ENCODE measurements around the gene CGB8. TPM values are rescaled to one million over a fixed set of nuclear protein-coding genes. Genes with fewer than 3 reads are reported as not detected.
"Not testable (repeated sequence)": the region's sequence is repeated elsewhere in the genome, so short reads cannot be mapped to it uniquely, and the experiment has no call there.

Gene CGB8
- total RNA-seq, 3 donors from 2014 or later, result not detected

- H3K36me3 ChIP-seq (ENCODE audit: low read depth); H3K4me3 ChIP-seq; DNase-seq; H3K9me3 ChIP-seq; H3K4me1 ChIP-seq (ENCODE audit: low read depth); intact Hi-C loops (cut with DNase I, micrococcal nuclease); ATAC-seq: not testable (repeated sequence)
Measured at GRCh38 chr19:49030323-49030722, 18.6 kb downstream of the CGB8 start.

DNA sequence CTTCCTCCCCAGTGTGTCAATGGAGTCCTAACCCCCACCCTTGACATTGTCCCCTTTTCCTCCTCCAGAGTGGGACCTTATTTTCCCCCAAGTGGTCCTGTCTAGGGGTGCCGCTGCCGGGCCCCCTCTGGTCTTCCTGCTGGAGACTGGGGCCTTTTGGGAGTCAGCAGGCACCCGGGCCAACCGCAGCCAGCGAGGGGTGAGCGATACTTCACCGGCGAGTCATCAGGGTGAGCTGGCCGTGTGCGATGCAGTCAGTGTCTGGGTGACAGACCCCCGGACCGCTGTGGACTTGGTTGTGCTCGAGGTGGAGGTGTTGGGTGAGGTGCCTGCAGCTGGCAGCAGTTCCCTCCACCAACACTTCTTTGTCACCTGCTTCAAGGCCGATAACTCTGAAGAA, 19.2 kb downstream of the CGB8 start:
- H3K36me3 ChIP-seq (ENCODE audit: low read depth); H3K4me3 ChIP-seq; DNase-seq; intact Hi-C loops (cut with DNase I, micrococcal nuclease); H3K4me1 ChIP-seq (ENCODE audit: low read depth); ATAC-seq; H3K9me3 ChIP-seq: not testable (repeated sequence)

DNA sequence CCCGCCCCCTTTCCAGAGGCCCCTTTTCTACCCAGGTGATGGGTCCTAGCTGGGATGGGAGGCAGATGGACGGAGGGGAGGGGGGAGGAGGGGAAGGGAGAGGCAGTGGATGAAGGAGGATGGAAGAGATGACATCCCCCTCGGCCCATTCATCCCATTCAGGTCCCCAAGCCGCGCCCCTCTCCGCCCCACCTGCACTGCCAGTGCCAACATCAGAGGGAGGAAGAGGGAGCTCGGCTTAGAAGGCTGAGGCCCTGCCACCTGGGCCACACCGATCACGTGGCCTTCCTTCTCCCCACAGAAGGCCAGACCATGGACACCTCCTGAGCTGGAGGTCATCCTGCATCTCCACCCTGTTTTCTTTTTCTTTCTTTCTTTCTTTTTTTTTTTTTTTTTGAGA, 20.2 kb downstream of the CGB8 start:
- H3K36me3 ChIP-seq (ENCODE audit: low read depth); ATAC-seq; H3K4me3 ChIP-seq; H3K9me3 ChIP-seq; DNase-seq; H3K4me1 ChIP-seq (ENCODE audit: low read depth); intact Hi-C loops (cut with DNase I, micrococcal nuclease): not testable (repeated sequence)

DNA sequence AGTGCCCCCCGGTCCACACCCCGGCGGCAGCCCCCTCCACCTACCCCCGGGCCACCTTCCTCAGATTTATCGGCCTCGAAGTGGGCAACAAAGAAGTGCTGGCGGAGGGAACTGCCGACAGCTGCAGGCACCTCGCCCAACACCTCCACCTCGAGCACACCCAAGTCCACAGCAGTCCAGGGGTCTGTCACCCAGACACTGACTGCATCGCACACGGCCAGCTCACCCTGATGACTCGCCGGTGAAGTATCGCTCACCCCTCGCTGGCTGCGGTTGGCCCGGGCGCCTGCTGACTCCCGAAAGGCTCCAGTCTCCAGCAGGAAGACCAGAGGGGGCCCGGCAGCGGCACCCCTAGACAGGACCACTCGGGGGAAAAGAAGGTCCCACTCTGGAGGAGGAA, 23.3 kb downstream of the CGB8 start:
- not testable (repeated sequence) for ATAC-seq

DNA sequence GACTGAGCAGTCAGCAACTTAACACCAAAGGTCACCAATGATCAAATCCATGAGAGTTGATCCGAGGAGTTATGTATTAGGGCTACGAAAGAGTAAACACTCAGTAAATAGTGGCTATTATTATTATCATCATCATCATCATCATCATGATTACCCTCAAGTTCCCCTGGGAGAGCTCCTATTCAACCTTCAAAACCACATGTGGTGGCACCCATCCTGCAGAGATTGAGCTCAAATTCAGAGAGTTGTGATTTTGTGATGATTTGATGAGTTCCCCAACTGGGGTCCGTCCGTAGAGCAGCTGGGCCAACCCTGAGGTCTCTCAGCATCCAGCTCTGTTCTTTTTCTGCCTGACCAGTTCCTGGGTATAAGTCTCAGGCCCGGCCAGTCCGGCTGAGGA, 23.8 kb downstream of the CGB8 start:
- H3K36me3 ChIP-seq (ENCODE audit: low read depth); ATAC-seq; H3K4me1 ChIP-seq (ENCODE audit: low read depth); H3K9me3 ChIP-seq; H3K4me3 ChIP-seq; intact Hi-C loops (cut with DNase I, micrococcal nuclease); DNase-seq: not testable (repeated sequence)

More for the DNA sequence above, 23.3 kb downstream of the CGB8 start:
- DNase-seq; H3K4me1 ChIP-seq (ENCODE audit: low read depth); H3K9me3 ChIP-seq; H3K36me3 ChIP-seq (ENCODE audit: low read depth); H3K4me3 ChIP-seq; intact Hi-C loops (cut with DNase I, micrococcal nuclease): not testable (repeated sequence)

DNA sequence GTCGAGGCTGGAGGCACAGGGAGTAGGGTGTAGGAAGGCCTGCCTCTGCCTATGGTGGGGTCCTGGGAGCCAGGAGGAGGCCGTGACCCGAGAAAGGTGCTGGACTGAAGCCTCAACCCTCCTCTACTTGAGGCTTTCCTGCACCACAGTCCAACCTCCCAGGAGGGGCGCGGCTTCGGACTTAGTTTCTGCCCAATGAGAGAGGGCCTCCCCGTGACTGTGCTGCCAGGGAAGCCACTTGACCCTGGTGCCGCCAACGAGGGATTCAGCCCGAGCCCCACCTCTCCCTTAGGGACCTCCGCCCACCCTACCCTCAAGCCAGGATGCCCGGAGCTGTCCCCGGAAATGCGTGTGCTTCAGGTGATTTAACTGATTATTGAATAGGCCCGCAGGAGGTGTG, 24.7 kb downstream of the CGB8 start, which contains the start of gene CGB3:
TSS of gene CGB3 (minus strand) at position 101 of the 400 bp plus-strand sequence. CDS start 362 bp downstream, outside the sequence.
- ATAC-seq; H3K9me3 ChIP-seq; intact Hi-C loops (cut with DNase I, micrococcal nuclease); H3K4me1 ChIP-seq (ENCODE audit: low read depth); H3K36me3 ChIP-seq (ENCODE audit: low read depth); DNase-seq; H3K4me3 ChIP-seq: not testable (repeated sequence)

DNA sequence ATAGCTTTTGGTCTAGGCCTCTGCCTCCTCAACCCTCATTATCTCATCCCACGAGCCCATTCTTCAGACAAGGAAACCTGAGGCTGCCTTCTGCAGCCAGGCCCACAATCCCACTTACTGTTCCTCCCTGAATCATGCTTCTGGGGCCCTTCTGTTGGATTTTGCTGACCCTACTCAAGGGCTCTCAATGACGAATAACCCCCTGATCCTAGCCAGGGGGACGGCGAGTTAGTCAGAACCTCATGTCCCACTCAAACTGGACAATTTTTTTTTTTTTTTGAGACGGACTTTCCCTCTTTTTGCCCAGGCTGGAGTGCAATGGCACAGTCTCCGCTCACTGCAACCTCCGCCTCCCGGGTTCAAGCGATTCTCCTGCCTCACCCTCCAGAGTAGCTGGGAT, 26.8 kb downstream of the CGB8 start:
- Histone ChIP-seq H3K4me1 (ENCODE audit: low read depth) (peaks cover 12% of the 10 kb centered on the region), H3K36me3 (ENCODE audit: low read depth) (no peaks in the 10 kb centered on the region), H3K9me3 (no peaks in the 10 kb centered on the region), H3K4me3 (no peak overlapping the region)
- TF ChIP-seq, protein P1, sequence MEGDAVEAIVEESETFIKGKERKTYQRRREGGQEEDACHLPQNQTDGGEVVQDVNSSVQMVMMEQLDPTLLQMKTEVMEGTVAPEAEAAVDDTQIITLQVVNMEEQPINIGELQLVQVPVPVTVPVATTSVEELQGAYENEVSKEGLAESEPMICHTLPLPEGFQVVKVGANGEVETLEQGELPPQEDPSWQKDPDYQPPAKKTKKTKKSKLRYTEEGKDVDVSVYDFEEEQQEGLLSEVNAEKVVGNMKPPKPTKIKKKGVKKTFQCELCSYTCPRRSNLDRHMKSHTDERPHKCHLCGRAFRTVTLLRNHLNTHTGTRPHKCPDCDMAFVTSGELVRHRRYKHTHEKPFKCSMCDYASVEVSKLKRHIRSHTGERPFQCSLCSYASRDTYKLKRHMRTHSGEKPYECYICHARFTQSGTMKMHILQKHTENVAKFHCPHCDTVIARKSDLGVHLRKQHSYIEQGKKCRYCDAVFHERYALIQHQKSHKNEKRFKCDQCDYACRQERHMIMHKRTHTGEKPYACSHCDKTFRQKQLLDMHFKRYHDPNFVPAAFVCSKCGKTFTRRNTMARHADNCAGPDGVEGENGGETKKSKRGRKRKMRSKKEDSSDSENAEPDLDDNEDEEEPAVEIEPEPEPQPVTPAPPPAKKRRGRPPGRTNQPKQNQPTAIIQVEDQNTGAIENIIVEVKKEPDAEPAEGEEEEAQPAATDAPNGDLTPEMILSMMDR (IDR thresholded peaks at IDR 0.05), result no peak
- DNase-seq (no peak), ATAC-seq (no peak)
- intact Hi-C loops (cut with DNase I, micrococcal nuclease), result no loop called here

GRCh38 chr19:49020931-49021895, 27.7 kb downstream of the CGB8 start:
- H3K4me1 ChIP-seq (ENCODE audit: low read depth), result peaks cover 12% of the 10 kb centered on the region
- H3K9me3 ChIP-seq, result no peaks in the 10 kb centered on the region
- intact Hi-C loops (cut with DNase I, micrococcal nuclease), result no loop called here
- H3K36me3 ChIP-seq (ENCODE audit: low read depth), result no peaks in the 10 kb centered on the region
- TF ChIP-seq, protein P1 (IDR thresholded peaks at IDR 0.05), result no peak
- ATAC-seq (no peak), DNase-seq (no peak)
- H3K4me3 ChIP-seq, result no peak overlapping the region

All from mucosa of descending colon (tissue), 3 donors.